CD4-positive, alpha-beta T cell (primary cell): Measurements from ENCODE around the gene TBRG4. TPM values are rescaled to one million over a fixed set of nuclear protein-coding genes. Genes with fewer than 3 reads are reported as not detected.

Source experiments
- ATAC-seq: fragments of 200-7000 bp; cut with Tn5 transposase; one replicate; pipeline ENCODE4 v1.10.0; 2022; ENCODE audit warnings: mild to moderate bottlenecking; ENCODE audit not compliant: poor library complexity
- CTCF ChIA-PET: fragments of 350-600 bp; sonication (Branson Sonifier 250); formaldehyde crosslinking; loops from one replicate; lab custom pipeline; 2021; ENCODE audit warnings: antibody characterized with exemption, inconsistent platforms; lab: Charles Lee
- POLR2A ChIA-PET: fragments of 350-600 bp; sonication (Branson Sonifier 250); formaldehyde crosslinking; loops from one replicate; lab custom pipeline; 2021; ENCODE audit warnings: antibody characterized with exemption, inconsistent platforms; lab: Charles Lee
- DNase-seq, 14 experiments: peaks; one replicate each; pipeline ENCODE4 v3.0.0-alpha.2; 2013 to 2020; ENCODE audit warnings: mixed read lengths in 2 of 14
- H3K27ac ChIP-seq, 2 donors: one replicate each; pipeline versions ENCODE4 v1.5.1 to v1.7.0; 2013; ENCODE audit warnings: low read length in 2 of 2, low read depth in 1 of 2, mild to moderate bottlenecking in 1 of 2
- H3K27me3 ChIP-seq, 2 experiments: 1 replicate in 1 of 2; 2 replicates in 1 of 2; pipeline versions ENCODE4 v1.6.1 to v1.7.0; 2013; ENCODE audit warnings: low read length in 2 of 2, control low read depth in 1 of 2, mild to moderate bottlenecking in 1 of 2, moderate library complexity in 1 of 2; ENCODE audit not compliant: insufficient read depth in 2 of 2, control insufficient read depth in 1 of 2
- H3K36me3 ChIP-seq: one replicate; pipeline ENCODE4 v1.6.1; 2013; ENCODE audit warnings: low read length, control low read depth; ENCODE audit not compliant: insufficient read depth
- H3K4me1 ChIP-seq: one replicate; pipeline ENCODE4 v1.6.1; 2013; ENCODE audit warnings: low read length, control low read depth; ENCODE audit not compliant: insufficient read depth
- H3K4me3 ChIP-seq: one replicate; pipeline ENCODE4 v1.5.1; 2013; ENCODE audit warnings: mild to moderate bottlenecking, low read length, moderate library complexity
- H3K9me3 ChIP-seq, 2 experiments: 1 replicate in 1 of 2; 2 replicates in 1 of 2; pipeline versions ENCODE4 v1.6.1 to v1.7.0; 2013; ENCODE audit warnings: low read length in 2 of 2, mild to moderate bottlenecking in 2 of 2, control low read depth in 1 of 2, moderate library complexity in 1 of 2; ENCODE audit not compliant: control insufficient read depth in 1 of 2, insufficient read depth in 1 of 2
- H3K27ac Mint-ChIP-seq: one replicate; pipeline ENCODE4 v1.8.0; 2020; ENCODE audit warnings: mixed read lengths
- H3K27me3 Mint-ChIP-seq: one replicate; pipeline ENCODE4 v1.8.0; 2021; ENCODE audit warnings: mixed read lengths
- H3K36me3 Mint-ChIP-seq: one replicate; pipeline ENCODE4 v1.8.0; 2021; ENCODE audit warnings: low read depth, mixed read lengths
- H3K4me1 Mint-ChIP-seq: one replicate; pipeline ENCODE4 v1.8.0; 2021; ENCODE audit warnings: low read depth, mixed read lengths
- H3K4me3 Mint-ChIP-seq: one replicate; pipeline ENCODE4 v1.8.0; 2020; ENCODE audit warnings: mild to moderate bottlenecking, mixed read lengths
- H3K9me3 Mint-ChIP-seq: one replicate; pipeline ENCODE4 v1.8.0; 2020; ENCODE audit warnings: mixed read lengths
- CTCF ChIP-seq: fragments of 200-600 bp; IDR thresholded peaks from one replicate; pipeline ENCODE4 v1.8.0; 2022; ENCODE audit warnings: antibody characterized with exemption, mild to moderate bottlenecking
- intact Hi-C, 2 experiments: fragments of 100-400 bp; cut with DNase I in 1 of 2; cut with micrococcal nuclease in 1 of 2; formaldehyde crosslinking; loops; one replicate each; pipeline versions ENCODE4 v1.15.1 to v1.9.0; 2023 to 2025; cut with DNase I, micrococcal nuclease
- total RNA-seq, 174 experiments: library from RNA in 2 of 174; stranded (reverse) in 2 of 174; gene quantifications; one replicate each; pipeline ENCODE4 v1.2.3 and lab custom pipeline; 2021 to 2026

The TBRG4 gene
- total RNA-seq, 2 experiments from 2014 or later = 104 to 105 TPM

GRCh38 chr7:45075871-45076796 lies 35.4 kb downstream of the TBRG4 start:
- no peak overlapping the region for H3K27ac Mint-ChIP-seq
- CTCF ChIA-PET = no interaction called here
- no peak overlapping the region for H3K4me3 Mint-ChIP-seq

GRCh38 chr7:45075355-45075644 lies 36.2 kb downstream of the TBRG4 start:
- intact Hi-C loops = no loop called here
- POLR2A ChIA-PET = no interaction called here
- H3K27me3 ChIP-seq = no peaks in the 10 kb centered on the region
- H3K4me1 ChIP-seq = peaks cover 11% of the 10 kb centered on the region
- ATAC-seq (no peak), DNase-seq (no peak)
- no peak overlapping the region for H3K27ac ChIP-seq
- Mint-ChIP-seq H3K4me1 (peaks cover 3% of the 10 kb centered on the region), H3K4me3 (no peak overlapping the region), H3K36me3 (peaks cover 69% of the 10 kb centered on the region), H3K27me3 (no peaks in the 10 kb centered on the region), H3K27ac (no peak overlapping the region), H3K9me3 (no peaks in the 10 kb centered on the region)
- CTCF ChIA-PET = no interaction called here
- peaks cover 67% of the 10 kb centered on the region for H3K36me3 ChIP-seq
- no peaks in the 10 kb centered on the region for H3K9me3 ChIP-seq
- no peak overlapping the region for H3K4me3 ChIP-seq
- TF ChIP-seq CTCF = no peak

More at GRCh38 chr7:45075871-45076796, 35.4 kb downstream of the TBRG4 start:
- POLR2A ChIA-PET = no interaction called here
- ATAC-seq (no peak), DNase-seq (peak in 1 of 14 experiments; percentile 27)
- intact Hi-C loops = no loop called here
- Mint-ChIP-seq H3K36me3 (peaks cover 62% of the 10 kb centered on the region), H3K4me1 (peaks cover 3% of the 10 kb centered on the region), H3K9me3 (no peaks in the 10 kb centered on the region), H3K27me3 (no peaks in the 10 kb centered on the region)
- Histone ChIP-seq H3K4me1 (peaks cover 11% of the 10 kb centered on the region), H3K27me3 (no peaks in the 10 kb centered on the region), H3K36me3 (peaks cover 59% of the 10 kb centered on the region), H3K27ac (no peak overlapping the region), H3K4me3 (no peak overlapping the region), H3K9me3 (no peaks in the 10 kb centered on the region)
- no peak for TF ChIP-seq CTCF

GRCh38 chr7:45074528-45075354 lies 36.8 kb downstream of the TBRG4 start:
- H3K4me3 Mint-ChIP-seq = no peak overlapping the region

More at GRCh38 chr7:45074528-45075354, 36.8 kb downstream of the TBRG4 start:
- ATAC-seq (no peak), DNase-seq (no peak)
- H3K27ac ChIP-seq = peak overlapping the region in 1 of 2 donors; percentile 16
- no peaks in the 10 kb centered on the region for H3K9me3 Mint-ChIP-seq
- no peak for TF ChIP-seq CTCF
- H3K27me3 ChIP-seq = no peaks in the 10 kb centered on the region
- POLR2A ChIA-PET = no interaction called here
- CTCF ChIA-PET = no interaction called here
- H3K27me3 Mint-ChIP-seq = no peaks in the 10 kb centered on the region
- no peaks in the 10 kb centered on the region for H3K9me3 ChIP-seq
- no peak overlapping the region for H3K27ac Mint-ChIP-seq
- intact Hi-C loops = no loop called here
- peaks cover 75% of the 10 kb centered on the region for H3K36me3 Mint-ChIP-seq
- peaks cover 3% of the 10 kb centered on the region for H3K4me1 Mint-ChIP-seq
- H3K4me1 ChIP-seq = peaks cover 11% of the 10 kb centered on the region
- peaks cover 73% of the 10 kb centered on the region for H3K36me3 ChIP-seq
- no peak overlapping the region for H3K4me3 ChIP-seq
